SJSA1 (cell line): ENCODE measurements around the gene COL13A1. TPM values are rescaled to one million over a fixed set of nuclear protein-coding genes. Genes with fewer than 3 reads are reported as not detected.

Experiments
- DNase-seq, 2 experiments: peaks; one replicate each; pipeline ENCODE4 v3.0.0-alpha.2; 2015 to 2020; ENCODE audit warnings: low spot score in 2 of 2, low read depth in 1 of 2
- H3K27ac ChIP-seq: fragments of 250-450 bp; sonication (Bioruptor Pico); 2 replicates; pipeline ENCODE4 v1.5.1; 2020; ENCODE audit warnings: mild to moderate bottlenecking, moderate library complexity
- H3K27me3 ChIP-seq: fragments of 250-450 bp; sonication (Bioruptor Pico); replicated peaks from 2 replicates; pipeline ENCODE4 v1.5.1; 2020; ENCODE audit warnings: mild to moderate bottlenecking, moderate library complexity
- H3K36me3 ChIP-seq: fragments of 250-450 bp; sonication (Bioruptor Pico); 2 replicates; pipeline ENCODE4 v1.5.1; 2020; ENCODE audit warnings: mild to moderate bottlenecking
- H3K4me1 ChIP-seq: fragments of 250-450 bp; sonication (Bioruptor Pico); replicated peaks from 2 replicates; pipeline ENCODE4 v1.6.1; 2021; ENCODE audit warnings: mild to moderate bottlenecking
- H3K4me3 ChIP-seq: fragments of 250-450 bp; sonication (Bioruptor Pico); 2 replicates; pipeline ENCODE4 v1.5.1; 2020; ENCODE audit warnings: mild to moderate bottlenecking
- H3K9me3 ChIP-seq: fragments of 250-450 bp; sonication (Bioruptor Pico); replicated peaks from 2 replicates; pipeline ENCODE4 v1.5.1; 2020; ENCODE audit warnings: mild to moderate bottlenecking
- total RNA-seq: library from RNA; depleted of rRNA; stranded (reverse); fragments of >200 nt; shearing (Covaris generic); gene quantifications from 2 replicates; pipeline ENCODE4 v1.2.3, GENCODE V29; 2014

The COL13A1 gene
- total RNA-seq, 1 experiment from 2014 or later, result 74.8 TPM

DNA sequence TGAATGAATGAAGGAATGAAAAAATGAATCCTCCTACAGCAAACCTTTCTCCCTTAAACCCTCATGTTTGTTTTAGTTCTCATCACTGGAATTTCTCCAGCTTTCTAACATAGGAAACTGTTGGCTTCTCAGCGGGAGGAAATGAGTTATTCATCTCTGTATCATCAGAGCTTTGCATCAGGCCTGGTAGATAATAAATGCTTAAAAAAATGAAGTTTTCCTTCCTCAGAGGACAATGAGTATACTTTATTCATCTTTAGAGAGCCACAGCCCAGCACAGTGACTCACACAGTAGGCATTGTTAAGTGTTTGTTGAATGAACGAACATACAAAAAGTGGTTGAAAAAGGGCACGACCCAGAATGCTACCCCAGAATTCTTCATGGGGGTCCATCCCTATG lies 62.6 kb downstream of the COL13A1 start:
- H3K4me3 ChIP-seq, result no peak overlapping the region
- peaks cover 8% of the 10 kb centered on the region; the same call in 1 of the 2 replicates for H3K36me3 ChIP-seq
- peak overlapping the region; percentile 85 for H3K27ac ChIP-seq
- peak; percentile 85 to 94 for DNase-seq
- H3K9me3 ChIP-seq, result no peaks in the 10 kb centered on the region
- H3K27me3 ChIP-seq, result no peaks in the 10 kb centered on the region
- peaks cover 77% of the 10 kb centered on the region for H3K4me1 ChIP-seq

DNA sequence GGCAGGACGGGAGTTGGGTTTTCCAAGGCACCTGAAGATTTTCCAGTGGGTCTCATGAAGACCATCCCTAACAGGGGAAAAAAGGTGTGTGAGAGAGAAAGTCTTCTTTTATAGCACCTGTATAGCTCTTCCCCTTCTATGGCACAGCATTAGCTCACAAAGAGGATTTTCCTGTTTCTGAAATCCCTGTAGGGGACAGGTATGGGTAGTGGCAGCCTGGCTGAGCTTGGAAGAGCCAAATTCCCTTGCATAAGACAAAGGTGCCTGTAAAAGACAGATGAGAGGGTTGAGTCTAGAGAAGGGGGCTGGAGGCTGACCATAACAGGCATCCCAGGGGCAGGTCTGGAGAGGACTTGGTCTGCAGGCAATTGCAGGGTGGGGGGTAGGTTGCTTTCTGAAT lies 63.7 kb downstream of the COL13A1 start:
- DNase-seq, result no peak
- H3K27ac ChIP-seq, result peak overlapping the region; percentile 85
- H3K4me3 ChIP-seq, result no peak overlapping the region
- H3K4me1 ChIP-seq, result peaks cover 79% of the 10 kb centered on the region
- H3K9me3 ChIP-seq, result no peaks in the 10 kb centered on the region
- peaks cover 13% of the 10 kb centered on the region; the same call in 1 of the 2 replicates for H3K36me3 ChIP-seq
- no peaks in the 10 kb centered on the region for H3K27me3 ChIP-seq

DNA sequence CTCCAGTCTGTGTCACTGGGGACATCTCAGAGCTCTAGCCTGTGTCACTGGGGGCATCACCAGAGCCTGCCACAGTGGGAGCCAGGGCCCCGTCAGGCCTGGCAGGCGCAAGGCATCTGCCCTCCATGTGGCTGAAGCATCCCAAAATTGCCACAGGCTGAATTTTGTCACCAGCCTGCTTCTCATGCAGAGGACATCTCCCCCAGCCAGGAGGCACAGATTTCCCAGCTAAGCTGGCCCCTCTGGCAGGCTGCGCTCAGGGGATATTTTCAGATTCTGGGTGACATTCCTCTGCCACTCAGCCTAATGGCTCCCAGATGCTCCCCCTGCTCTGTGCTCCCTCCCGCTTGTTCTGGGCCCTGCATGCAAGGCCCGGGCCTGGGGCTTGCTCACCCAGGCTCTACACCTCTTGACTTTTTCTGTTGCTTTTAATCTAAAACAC lies 64.6 kb downstream of the COL13A1 start:
- Histone ChIP-seq H3K36me3 (peaks cover 19% of the 10 kb centered on the region; the same call in 1 of the 2 replicates), H3K27ac (peak overlapping the region; percentile 79), H3K27me3 (no peaks in the 10 kb centered on the region), H3K9me3 (no peaks in the 10 kb centered on the region), H3K4me3 (no peak overlapping the region), H3K4me1 (peaks cover 70% of the 10 kb centered on the region)
- DNase-seq, result no peak

DNA sequence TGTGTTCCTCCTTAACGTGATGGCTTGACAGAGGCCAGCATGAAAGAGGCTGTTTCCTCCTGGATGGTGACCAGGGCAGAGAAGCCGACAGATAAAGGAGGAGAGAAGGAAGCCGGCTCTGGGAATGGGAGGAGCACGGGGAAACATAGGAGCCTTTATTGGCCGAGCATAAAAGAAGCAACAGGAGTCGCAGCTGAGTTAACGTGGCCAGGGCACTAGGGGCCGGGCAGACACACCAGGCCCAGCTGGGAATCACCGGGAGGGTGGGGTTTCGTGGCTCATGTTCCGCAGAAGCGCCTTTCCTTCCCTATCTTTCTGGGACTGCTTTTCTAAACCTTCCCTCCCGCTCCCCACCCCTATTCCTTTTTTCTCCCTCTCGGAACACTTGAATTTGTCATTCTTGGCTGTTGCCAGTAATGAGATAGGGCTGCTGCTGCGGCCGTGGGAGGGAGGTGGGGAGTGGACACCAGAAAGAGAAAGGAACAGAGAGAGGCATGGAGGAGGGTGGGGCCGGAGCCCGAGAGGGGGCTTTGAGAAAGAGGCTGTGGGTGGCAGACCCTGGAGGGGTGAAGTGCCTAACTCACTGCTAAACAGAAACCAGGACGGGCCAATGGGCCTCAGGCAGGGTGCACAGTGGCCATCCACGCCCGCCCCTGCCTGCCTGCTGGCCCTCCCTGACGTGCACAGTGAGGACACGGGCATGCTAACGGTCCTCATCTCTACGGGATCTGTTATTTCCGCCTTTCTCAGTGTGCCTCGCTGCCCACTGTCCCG lies 65.2 kb downstream of the COL13A1 start:
- Histone ChIP-seq H3K27me3 (no peaks in the 10 kb centered on the region), H3K4me1 (peaks cover 64% of the 10 kb centered on the region), H3K36me3 (peaks cover 19% of the 10 kb centered on the region; the same call in 1 of the 2 replicates), H3K27ac (peak overlapping the region; percentile 79), H3K9me3 (no peaks in the 10 kb centered on the region), H3K4me3 (peak overlapping the region; percentile 7)
- DNase-seq, result peak; percentile 85 to 87

DNA sequence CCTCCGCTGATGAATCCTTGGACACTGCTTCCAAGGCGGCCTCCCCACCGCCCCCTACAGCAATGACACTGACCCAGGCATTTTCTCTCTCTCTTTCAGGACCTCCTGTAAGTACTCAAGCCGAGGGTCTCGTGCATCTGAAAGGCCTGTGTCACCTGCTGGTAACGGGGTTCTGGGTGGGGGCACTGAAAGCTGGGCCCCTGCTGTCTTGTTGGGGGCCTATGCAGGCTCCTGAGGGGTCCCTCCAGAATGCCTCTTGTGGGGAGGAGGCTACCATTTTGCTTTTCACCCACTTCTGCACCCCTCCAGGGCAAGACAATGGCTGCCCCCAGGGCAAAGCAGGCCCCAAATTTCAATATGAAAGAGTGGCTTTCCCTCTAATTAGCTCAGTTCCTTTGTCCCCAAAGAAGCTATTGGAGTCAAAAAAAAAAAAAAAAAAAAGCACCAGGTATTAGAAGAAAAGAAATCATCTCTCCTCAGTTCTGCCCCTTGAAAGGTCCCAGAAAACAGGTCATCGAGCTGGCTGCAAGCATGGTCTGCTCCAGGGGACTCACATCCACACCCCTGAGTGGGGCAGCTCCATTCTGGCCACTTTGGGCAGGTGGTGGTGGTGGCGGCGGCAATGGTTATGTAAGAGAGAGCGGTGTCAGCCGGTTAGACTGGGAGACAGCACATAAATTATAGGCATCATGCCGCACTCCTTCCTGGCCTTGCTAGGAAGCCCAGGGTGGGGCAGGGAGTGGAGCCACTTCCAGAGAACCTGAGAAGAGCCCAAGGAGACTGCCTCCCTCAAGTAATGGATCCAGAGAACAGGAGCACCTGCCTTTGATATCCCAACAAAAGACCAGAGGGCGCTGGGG lies 66.2 kb downstream of the COL13A1 start:
- no peaks in the 10 kb centered on the region for H3K9me3 ChIP-seq
- H3K4me3 ChIP-seq, result no peak overlapping the region
- peaks cover 22% of the 10 kb centered on the region for H3K36me3 ChIP-seq
- peaks cover 54% of the 10 kb centered on the region for H3K4me1 ChIP-seq
- DNase-seq, result no peak
- peak overlapping the region; percentile 79 for H3K27ac ChIP-seq
- H3K27me3 ChIP-seq, result no peaks in the 10 kb centered on the region

DNA sequence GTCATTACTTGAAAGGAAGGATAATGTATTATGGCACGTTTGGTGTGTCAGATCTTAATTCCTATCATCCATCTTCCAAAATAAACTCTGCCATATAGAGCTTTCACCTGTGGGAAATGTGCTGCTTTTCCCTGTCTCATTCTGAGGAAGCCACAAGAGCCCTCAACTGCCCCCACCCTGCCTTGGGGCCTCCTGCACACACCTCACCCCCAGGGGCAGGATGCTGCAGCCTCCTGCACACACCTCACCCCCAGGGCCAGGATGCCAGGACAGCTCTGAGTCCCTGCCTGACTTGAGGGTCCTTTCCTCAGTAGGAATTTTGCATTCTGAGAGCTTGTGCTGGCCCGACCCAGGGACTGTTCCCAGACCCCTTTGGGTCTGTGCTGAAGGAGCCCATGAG lies 67.1 kb downstream of the COL13A1 start:
- DNase-seq, result no peak
- H3K36me3 ChIP-seq, result peaks cover 22% of the 10 kb centered on the region
- H3K4me3 ChIP-seq, result no peak overlapping the region
- H3K9me3 ChIP-seq, result no peaks in the 10 kb centered on the region
- H3K27me3 ChIP-seq, result no peaks in the 10 kb centered on the region
- H3K4me1 ChIP-seq, result peaks cover 46% of the 10 kb centered on the region
- H3K27ac ChIP-seq, result no peak overlapping the region

DNA sequence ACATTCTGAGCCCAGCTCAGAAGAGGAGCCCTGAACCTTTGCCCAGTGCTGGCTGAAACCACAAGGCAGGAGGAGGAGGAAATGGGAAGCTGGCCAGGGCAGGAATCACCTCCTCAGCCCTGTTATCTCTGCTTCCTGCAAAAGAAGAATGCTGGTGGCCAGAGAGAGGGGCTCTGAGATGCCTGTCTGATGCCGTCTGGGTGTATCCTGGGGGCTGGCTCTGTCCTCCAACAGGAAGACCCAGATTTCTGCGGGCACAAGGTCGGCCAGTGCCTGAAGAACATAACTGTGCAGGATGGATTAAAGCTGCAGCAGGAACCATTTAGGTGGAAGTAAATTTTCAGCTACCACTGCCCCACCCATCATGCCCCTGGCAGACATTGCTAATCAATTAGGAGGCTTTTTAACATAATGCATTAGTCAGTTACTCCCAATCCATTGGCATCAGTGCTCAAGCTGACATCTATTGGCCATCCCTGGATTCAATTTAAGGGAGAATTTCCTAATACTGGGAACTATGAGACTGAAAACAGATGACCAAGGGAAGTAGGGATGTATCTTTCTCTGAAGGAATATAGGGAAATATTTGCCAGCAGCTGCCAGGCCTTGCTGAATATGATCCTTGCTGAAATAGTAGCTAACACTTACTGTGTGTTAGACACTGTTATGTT lies 67.7 kb downstream of the COL13A1 start:
- Histone ChIP-seq H3K27me3 (no peaks in the 10 kb centered on the region), H3K4me1 (peaks cover 48% of the 10 kb centered on the region), H3K27ac (no peak overlapping the region), H3K36me3 (peaks cover 22% of the 10 kb centered on the region), H3K4me3 (no peak overlapping the region), H3K9me3 (no peaks in the 10 kb centered on the region)
- no peak for DNase-seq

DNA sequence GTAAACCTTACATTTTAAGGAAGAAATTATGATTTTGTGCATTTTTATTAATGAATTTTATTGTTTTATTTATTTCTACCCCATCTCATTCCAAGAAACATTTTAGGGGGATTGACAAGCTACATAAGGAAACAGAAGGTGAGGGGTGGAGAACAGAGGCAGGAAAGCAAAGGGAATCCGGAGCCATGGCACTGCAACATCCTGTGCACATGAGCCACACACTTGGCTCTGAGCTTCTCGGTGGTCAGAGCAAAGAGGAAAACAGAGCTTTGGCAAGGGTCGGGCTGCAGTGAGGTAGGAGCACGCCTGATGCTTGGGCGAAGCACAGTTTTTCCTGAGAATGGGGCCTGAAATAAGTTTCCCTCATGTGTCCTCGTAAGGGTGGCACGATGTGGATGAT lies 68.9 kb downstream of the COL13A1 start:
- no peak for DNase-seq
- Histone ChIP-seq H3K27ac (no peak overlapping the region), H3K9me3 (no peaks in the 10 kb centered on the region), H3K27me3 (no peaks in the 10 kb centered on the region), H3K36me3 (peaks cover 22% of the 10 kb centered on the region), H3K4me1 (peaks cover 41% of the 10 kb centered on the region), H3K4me3 (no peak overlapping the region)

DNA sequence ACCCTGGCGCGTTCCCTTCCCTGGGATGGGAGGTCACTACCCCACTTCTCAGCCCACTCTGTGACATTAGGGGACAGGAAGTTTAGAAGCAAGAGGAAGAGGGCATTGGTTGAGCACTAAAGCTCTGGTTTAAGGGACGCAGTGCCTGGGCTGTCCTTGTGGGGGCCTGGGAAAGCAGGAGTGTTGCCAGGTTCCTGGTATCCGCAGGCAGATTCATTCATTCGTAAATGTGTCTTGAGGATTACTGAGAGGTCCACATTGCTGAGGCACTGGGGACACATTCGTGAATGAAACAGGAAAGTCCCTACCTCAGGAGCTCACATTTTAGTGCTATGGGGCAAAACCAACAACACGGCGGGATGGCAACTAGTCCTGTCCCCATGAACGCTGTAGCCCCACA lies 69.4 kb downstream of the COL13A1 start:
- H3K4me3 ChIP-seq, result no peak overlapping the region
- H3K27ac ChIP-seq, result no peak overlapping the region
- H3K36me3 ChIP-seq, result peaks cover 22% of the 10 kb centered on the region
- no peak for DNase-seq
- no peaks in the 10 kb centered on the region for H3K9me3 ChIP-seq
- H3K4me1 ChIP-seq, result peaks cover 36% of the 10 kb centered on the region
- no peaks in the 10 kb centered on the region for H3K27me3 ChIP-seq

DNA sequence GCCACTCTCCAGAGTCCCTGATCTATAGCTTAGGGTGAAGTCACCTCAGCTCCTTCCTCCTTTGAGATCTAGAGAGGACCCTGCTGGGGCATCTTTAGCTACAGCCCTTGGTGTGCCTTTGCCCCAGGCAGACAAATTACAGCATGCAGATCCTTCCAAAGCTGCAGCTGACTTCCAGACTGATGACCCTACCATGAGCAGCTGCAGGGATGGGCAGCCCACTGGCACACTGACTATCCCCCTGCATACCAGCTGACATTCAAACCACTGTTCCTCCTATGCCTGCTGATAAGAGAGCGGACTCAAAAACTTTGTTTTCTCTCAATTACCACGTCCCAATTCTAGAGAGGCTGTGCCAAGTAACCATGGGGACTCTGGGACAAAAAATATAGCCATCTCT lies 70.6 kb downstream of the COL13A1 start:
- peaks cover 24% of the 10 kb centered on the region for H3K4me1 ChIP-seq
- no peaks in the 10 kb centered on the region for H3K9me3 ChIP-seq
- H3K4me3 ChIP-seq, result no peak overlapping the region
- H3K36me3 ChIP-seq, result peaks cover 22% of the 10 kb centered on the region
- DNase-seq, result no peak
- no peak overlapping the region for H3K27ac ChIP-seq
- H3K27me3 ChIP-seq, result no peaks in the 10 kb centered on the region

DNA sequence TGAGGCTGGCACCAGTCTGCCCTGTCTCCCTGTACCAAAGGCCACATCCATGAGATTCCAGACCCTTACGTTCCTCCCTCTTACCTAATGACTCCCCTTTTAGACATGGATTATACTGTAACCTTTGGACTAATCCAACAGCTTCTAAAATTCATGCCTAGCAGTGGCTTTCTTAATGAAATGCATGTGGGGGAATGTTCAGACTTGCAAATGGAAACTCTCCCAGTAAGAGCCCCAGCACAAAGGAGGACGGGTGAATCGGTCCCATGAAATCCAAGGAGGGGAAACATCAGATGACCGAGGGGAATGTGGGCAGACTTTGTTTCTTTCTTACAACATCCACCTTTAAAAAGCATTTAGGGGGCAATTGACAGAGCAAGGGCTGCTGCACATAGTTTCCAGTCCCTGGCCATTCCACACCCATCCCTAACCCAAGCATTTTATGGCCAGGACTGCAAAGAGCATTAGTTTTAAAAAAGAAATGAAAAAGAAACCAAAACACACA lies 71.5 kb downstream of the COL13A1 start:
- Histone ChIP-seq H3K27ac (no peak overlapping the region), H3K4me3 (no peak overlapping the region), H3K9me3 (no peaks in the 10 kb centered on the region), H3K36me3 (peaks cover 22% of the 10 kb centered on the region), H3K4me1 (peaks cover 19% of the 10 kb centered on the region), H3K27me3 (no peaks in the 10 kb centered on the region)
- DNase-seq, result no peak

DNA sequence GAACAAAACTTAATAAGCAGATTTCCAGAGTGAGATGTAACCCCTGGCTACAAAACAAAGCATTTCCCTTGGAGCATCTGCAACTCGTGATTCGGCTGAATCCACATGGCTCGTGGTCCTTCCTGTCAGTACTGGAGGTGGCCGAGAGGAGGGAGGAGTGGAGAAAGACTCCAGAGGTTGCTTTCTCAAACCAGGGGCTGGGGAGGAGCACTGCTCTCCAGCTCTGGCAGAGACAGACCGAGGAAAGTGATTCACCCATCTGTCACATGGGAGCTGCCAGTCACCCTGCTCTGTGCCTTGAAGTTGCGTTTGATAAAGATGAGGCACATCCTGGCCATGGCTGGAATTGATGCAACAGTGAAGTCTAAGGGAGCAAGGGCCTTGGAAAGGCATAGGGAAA lies 72.7 kb downstream of the COL13A1 start:
- peak; percentile 40 to 69 for DNase-seq
- Histone ChIP-seq H3K36me3 (peaks cover 14% of the 10 kb centered on the region), H3K4me1 (peaks cover 13% of the 10 kb centered on the region), H3K9me3 (no peaks in the 10 kb centered on the region), H3K4me3 (no peak overlapping the region), H3K27ac (no peak overlapping the region), H3K27me3 (no peaks in the 10 kb centered on the region)

DNA sequence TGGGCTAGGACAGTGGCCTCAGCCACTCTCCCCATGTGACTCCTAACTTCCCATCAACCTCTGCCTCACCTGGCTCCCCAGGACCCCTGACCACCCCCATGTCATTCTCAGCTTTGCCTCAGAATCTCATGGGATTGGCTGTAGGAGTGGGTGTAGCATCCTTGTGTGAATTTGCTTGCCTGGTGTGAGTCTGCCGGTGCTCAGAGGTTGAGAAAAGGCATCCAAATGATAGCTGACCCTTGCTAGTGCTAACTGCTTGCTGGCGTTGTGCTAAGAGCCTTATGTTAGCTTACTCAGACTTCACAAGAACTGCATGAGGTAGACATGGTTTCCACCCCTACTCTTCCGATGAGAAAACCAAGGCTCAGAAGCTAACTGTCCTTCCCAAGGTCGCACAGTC lies 74.2 kb downstream of the COL13A1 start:
- Histone ChIP-seq H3K27ac (no peak overlapping the region), H3K4me1 (peaks cover 12% of the 10 kb centered on the region), H3K9me3 (no peaks in the 10 kb centered on the region), H3K4me3 (no peak overlapping the region), H3K36me3 (peaks cover 6% of the 10 kb centered on the region), H3K27me3 (no peaks in the 10 kb centered on the region)
- no peak for DNase-seq
